GM19193 (cell line): Measurements from ENCODE around the gene PYURF.

Experiments
- POLR2A ChIP-seq: IDR thresholded peaks from 4 replicates; pipeline ENCODE4 v1.6.1; 2011; ENCODE audit not compliant: insufficient read depth, insufficient read length; ENCODE audit errors: extremely low read depth

Gene PYURF

GRCh38 chr4:88523325-88524129 lies at the start of gene PYURF:
TSS of gene PYURF (minus strand) at chr4:88523776. CDS start at chr4:88523700, 76 bp downstream.
- TF ChIP-seq POLR2A: peak; percentile 85

- TF ChIP-seq POLR2A: no peak
Measured at GRCh38 chr4:88570001-88570400, 46.4 kb upstream of the PYURF start.

GRCh38 chr4:88567591-88567990 lies 44.0 kb upstream of the PYURF start:
- no peak for TF ChIP-seq POLR2A

GRCh38 chr4:88549815-88550214 lies 26.2 kb upstream of the PYURF start:
- no peak for TF ChIP-seq POLR2A

GRCh38 chr4:88537709-88538108 lies 14.1 kb upstream of the PYURF start:
- TF ChIP-seq POLR2A: no peak

- TF ChIP-seq POLR2A: no peak
Measured at GRCh38 chr4:88535090-88535755, 11.6 kb upstream of the PYURF start.

- no peak for TF ChIP-seq POLR2A
Measured at GRCh38 chr4:88533937-88534750, 10.6 kb upstream of the PYURF start.

GRCh38 chr4:88533088-88533790 lies 9.7 kb upstream of the PYURF start:
- no peak for TF ChIP-seq POLR2A

- TF ChIP-seq POLR2A: no peak
Measured at GRCh38 chr4:88531549-88531948, 8.0 kb upstream of the PYURF start.

- TF ChIP-seq POLR2A: no peak
Measured at GRCh38 chr4:88528861-88529260, 5.3 kb upstream of the PYURF start.

GRCh38 chr4:88527787-88528186 lies 4.2 kb upstream of the PYURF start:
- TF ChIP-seq POLR2A: no peak

GRCh38 chr4:88526221-88526815 lies 2.7 kb upstream of the PYURF start:
- TF ChIP-seq POLR2A: no peak

- no peak for TF ChIP-seq POLR2A
Measured at GRCh38 chr4:88524171-88524570, 595 bp upstream of the PYURF start.

- no peak for TF ChIP-seq POLR2A
Measured at GRCh38 chr4:88522702-88523324, 763 bp downstream of the PYURF start.
